HG03108 (cell line): ENCODE data around the gene EXD3.

Experiments used
- ATAC-seq: cut with Tn5 transposase; IDR thresholded peaks from one replicate; pipeline ENCODE4 v1.9.1; 2021; ENCODE audit warnings: moderate library complexity; ENCODE audit not compliant: unreplicated experiment

The EXD3 gene

DNA sequence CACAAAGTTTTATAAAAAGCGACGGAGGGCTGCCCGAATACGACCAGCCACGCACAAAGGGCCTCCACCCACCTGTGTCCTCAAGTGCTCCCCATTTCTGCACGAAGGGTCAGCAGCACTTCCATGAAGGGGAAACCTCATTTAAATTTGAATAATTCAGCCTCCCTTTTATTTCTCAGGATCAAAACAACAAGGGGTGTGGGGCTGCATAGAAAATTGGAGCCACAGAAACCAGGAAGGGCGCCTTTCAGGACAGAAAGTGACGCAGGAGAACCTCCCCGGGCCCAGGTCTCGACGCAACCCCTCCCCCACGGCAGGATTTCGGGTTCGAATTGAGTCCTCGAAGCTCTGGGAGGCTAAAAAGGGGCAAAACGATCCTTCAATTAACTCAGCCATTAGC, 123.0 kb downstream of the EXD3 start:
- no peak for ATAC-seq

DNA sequence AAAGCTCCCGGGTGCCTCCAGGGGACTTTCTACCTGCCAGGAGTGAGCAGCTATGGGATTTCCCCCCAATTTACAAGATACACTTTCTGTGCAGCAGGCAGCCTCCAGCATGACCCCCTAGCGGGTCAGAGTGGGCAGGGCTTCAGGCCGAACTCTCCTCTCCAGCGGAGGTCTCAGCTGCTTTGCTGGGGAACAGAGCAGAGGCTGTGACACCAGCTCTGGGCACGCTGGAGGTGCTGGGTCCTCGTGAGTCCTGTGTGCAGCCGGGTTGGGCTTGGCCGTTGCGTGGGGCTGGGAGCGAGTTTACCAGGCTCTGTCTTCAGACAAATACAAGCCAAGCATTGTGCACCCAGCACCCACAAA, 123.8 kb downstream of the EXD3 start:
- ATAC-seq = no peak

DNA sequence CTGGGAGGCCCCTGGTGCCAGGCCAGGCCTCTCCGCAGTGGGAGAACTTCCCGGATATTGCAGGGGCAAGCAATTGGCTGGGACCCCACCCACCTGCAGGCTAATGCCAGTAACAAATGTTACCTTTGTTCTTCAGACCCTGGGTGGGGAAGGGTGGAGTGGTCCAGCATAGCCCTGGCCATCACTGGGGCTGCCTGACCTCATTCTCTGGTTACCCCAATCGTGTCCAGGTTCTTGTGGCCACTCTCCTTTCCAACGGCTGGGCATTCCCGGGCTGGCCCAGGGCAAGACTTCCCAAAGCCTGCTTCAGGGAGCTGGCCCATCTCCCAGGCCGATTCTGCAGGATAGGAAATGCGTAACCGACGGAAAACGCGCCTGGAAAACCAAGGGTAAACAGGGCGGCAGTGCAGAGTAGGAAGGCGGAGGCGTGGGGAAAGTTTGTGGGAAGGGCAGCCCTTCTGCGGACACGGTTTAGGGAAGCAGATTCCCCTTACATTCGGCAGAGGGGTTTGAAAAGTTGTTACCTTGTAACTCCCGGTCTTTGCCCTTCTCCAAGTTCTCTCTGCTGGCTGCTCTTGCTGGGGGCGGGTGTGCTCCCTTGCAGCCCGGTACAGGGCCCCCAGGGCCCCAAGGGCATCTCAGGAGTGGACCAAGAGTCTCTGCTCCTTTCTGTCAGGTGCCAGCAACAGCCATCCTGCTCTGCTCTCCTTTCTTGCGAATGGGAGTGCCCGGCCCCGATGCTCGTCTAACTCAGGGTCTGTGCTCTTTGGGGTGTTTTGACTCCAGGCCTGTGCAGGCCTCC, 124.4 kb downstream of the EXD3 start:
- no peak for ATAC-seq

DNA sequence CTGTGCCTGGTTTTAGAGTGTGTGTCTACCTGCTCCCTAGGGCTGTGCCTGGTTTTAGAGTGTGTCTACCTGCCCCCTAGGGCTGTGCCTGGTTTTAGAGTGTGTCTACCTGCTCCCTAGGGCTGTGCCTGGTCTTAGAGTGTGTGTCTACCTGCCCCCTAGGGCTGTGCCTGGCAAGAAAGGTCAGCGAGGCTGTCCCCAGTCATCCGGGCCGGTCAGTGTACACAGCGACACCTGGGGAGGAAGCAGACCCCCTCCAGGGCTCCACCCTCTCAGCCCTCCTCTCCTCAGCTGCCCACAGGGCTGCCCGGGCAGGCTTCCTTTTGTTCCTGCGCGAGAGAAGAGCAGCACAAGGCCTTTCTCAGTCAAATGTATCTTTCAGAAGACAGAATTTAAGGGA, 125.0 kb downstream of the EXD3 start:
- ATAC-seq = no peak

DNA sequence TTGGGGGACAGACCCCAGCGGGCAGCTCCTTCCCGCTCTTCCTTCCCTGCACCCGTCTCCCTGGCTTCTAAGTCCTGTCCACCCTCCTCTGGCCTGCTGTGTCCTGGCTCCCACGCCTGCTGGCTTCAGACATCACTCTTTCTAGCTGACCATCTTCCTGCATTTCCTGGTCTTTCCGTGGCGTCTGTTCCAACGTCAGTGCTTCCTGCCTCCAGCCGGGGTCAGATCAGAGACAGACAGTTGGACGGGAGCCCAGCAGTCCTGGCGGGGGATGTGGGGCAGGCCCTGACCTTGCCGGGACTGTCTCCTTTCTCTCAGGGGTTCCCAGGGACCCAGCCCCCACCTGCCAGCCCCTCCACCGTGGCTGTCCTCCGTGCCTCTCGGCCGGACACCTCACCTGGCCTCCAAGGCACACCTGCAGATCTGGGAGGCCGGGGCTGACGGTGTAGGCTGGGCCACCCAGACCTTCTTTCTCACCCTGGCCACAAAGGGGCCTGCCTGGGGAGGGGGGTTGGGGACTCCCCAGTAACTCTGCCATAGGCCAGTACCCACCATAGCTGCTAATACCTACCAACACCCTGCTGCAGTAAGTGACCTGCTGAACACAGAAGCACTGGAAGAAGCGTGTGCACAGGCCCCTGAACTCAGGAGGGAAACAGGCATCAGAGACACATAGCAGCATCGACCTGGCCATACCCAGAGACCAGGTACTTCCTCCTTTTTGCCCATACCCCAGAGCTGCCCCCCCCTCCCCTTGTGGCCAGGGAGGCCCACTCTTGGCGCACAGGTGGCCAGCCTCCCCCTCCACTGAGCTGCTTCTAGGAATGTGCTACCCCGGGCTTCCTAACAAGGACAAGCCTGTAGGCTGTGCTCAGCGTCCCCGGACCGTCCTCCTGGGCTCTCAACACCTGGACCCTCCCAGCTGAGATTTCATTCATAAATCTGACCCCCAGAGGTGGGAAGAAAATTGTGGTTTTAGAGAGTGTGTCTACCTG, 126.0 kb downstream of the EXD3 start:
- ATAC-seq = no peak

DNA sequence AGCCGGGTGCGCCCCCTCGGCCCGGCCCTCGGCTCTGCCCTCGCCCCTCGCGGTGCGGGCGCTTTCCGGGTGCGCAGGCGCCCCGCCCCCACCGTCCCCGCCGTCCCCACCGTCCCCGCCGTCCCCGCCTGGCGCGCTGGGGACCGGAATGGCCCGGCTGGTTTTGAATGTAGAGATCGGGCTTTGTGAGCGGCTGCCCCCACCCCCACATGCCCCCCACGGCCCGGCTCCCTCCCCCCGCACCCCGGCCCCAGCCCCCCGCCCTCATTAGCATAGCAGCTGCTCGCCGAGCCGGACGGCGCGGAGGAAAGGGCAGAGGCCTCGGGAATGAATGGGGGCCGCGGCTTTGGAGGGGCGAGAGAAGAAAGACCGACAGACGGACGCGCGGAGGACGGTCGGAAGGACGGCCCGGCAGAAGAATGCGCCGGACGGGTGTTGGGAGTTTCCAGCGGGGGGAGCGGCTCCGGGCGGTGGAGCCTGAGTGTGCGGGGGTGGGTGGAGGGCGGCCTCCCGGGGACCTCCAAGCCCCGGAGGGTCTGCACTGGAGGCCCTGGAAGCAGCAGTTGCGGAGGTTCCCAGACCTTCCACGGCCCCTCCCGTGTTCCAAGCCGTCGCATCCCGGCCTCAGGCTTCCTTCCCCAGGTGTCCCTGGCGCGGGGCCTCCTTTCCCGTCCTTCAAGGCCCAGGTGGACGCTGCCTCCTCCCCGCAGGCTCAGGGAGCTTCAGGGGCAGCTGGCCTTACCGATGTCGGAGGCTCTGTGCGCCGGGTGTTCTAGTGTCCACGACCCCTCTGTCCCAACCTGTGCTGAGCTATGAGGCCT, 126.9 kb downstream of the EXD3 start:
- ATAC-seq = no peak

DNA sequence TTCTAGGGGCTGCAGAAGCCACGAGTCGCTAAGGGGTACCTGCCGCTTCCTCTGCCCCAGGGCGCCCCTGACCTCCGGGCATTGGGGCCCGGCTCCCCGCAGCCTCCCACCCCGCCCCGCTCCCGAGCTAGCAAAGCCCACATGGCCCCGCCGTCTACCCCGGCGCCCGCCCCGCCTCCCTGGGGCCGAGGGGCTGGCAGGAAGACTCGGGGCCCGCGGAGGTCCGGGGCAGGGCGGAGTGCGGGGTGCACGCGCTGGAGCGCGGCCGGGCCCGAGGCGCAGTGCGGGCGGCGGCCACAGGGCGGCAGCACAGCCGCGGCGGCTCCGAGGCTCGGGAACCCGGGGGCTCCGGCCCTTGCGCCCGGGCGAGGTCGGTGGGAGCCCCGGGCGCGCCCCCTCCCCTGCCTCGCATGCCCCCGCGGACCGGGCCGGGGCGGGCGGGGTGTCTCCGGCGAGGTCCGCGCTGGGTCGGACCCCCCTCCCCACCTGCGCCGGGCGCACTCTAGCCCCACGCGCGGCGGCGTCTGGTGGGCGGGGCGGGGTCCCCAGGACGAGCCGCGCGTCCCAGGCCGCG, 127.6 kb downstream of the EXD3 start:
- no peak for ATAC-seq

DNA sequence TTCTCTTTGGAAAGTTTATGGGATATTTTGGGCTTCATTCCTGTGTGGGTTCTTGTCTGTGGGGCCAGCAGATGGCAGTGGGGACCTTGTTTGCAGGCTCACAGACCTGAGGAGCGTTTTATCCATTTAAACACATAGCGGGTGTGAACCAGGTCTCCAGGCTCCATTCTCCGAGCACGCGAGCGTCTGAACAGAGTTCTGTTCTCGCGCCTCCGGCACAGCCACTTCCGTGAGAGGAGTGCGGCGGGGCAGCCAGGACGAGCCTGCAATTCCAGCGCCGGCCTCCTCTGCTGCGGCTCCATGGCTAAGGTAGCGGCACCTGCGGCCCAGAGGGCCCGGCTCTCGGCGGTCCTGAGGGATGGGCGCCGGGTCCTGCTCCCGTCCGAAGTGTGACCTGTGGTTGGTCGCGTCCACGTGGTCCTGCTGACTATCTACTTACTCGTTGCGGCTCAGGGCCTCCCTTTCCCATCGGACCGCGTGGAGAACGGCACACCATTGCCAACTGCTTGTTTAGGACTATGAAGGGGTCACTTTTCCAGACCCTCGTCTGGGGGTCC, 128.2 kb downstream of the EXD3 start:
- ATAC-seq = no peak

DNA sequence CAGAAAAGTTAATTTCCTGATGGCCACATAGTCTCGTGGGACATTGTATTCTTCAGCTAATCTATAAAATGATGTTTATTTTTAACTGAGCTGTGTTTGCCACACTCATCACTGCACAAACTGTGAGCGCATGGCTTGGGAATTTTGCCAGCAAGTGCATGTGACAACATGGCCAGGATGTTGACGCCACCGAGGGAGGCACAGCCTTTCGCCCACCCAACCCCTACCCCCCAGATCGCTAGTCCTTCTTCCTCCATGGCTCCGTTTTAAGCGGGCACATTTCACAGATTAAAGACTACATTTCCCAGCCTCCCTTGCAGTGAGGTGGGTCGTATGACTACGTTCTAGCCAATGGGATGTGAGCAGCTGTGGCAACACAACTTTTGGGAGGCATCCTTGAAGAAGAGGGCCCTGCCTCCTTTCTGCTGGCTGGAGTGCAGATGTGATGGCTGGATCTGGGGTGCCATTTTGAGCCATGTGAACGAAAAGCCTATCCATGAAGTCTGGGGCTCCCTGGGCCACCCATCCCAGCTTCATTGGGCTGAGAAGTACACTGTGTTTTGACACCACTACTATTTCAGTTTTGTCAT, 128.8 kb downstream of the EXD3 start:
- ATAC-seq = no peak

DNA sequence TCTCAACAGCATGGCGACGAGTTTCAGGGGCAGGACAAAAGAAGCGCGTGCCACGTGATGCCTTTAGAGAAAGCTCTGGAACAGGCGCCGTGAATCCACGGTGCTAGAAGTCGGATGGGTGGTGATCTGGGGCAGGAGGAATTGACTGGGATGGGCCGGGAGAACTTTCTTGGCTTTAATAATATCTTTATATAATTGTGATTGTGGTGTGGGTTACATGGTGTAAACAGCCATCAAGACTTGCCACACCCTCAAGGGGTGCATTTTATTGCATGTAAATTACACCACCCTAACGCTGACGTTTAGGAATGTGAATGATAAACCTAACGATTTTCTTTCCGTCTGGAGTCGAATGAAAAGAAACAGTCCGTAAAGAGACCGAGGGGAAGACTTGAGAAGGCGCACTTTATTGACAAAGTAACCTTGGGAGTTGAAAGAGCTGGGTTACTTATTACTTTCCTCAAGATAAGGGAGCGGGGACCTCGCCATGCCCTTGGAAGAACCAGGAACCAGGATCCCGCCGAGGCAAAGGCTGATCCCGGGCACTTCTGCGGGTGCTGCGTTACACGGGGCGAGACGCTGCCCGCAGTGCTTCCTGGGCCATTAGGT, 129.4 kb downstream of the EXD3 start:
- no peak for ATAC-seq

DNA sequence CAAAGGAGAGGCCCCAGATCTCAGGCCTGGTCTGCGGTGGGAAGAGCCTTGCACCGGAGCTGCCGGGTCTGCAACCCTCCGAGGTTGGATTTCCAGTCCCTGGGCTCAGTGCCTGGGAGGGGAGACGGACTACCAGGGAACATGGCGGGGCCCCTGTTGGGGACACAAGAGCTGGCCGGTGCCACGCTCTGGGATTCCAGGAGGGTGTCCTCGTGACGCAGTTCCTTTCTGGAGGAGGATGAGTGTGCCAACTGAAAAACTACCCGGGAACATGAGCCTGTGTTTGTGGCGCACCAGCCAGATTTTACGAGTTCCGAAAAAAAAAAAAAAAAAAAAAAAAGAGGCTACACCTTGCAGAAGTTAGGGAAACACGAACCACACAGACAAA, 129.9 kb downstream of the EXD3 start:
- no peak for ATAC-seq

DNA sequence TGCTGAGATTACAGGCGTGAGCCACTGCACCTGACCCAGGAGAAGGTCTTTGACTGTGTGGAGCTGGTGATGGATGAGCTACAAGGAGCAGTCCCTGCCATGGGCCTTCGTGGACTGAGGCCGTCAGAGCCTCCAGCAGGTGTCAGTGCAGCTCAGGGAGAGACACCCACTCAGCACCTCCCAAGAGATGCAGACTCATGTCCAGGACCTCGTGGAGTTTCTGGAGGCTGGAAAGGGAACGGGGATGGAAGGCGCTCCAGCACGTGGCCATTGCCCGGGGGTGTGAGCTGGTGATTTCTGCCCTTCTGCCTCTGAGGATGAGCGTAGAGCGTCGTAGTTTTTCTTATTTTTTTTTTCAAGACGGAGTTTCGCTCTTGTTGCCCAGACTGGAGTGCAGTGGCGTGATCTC, 136.0 kb downstream of the EXD3 start:
- no peak for ATAC-seq

DNA sequence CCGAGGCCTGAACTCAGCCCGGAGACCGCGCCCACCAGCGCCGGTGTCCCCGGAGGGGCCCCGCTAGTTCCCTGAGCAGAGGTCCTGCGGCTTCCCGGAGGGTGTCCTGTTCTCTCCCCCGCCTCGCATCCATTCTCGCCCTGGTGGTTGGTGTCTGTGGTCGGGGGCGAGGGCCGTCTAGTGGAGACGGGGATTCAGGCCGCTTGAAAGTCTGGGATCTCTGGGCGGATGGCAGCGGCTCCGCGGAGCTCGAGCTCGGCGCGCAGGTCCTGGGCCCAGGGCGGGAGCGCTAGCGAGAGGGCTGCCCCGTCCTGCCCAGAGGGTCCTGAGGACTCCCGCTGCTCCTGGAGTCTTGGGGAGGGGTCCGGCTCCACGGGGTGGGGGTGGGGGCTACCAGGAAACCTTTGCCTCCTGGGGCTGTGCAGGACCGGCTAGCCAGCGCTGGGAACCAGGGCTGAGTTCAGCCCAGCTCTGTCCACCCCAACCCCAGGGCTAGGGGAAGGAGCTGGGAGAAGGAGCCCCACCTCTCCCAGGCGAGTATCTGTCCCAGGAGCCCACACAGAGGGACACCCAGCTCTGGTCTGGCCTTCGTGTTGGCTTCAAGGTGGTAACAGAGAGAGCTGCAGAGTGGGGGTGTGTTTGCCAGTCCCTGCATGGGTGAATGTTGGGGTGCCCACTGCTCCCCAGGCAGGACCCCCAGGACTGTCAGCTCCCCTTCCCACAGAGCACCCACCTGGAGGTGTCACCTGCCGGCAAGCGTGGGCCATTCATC, 141.4 kb downstream of the EXD3 start:
- ATAC-seq = no peak

DNA sequence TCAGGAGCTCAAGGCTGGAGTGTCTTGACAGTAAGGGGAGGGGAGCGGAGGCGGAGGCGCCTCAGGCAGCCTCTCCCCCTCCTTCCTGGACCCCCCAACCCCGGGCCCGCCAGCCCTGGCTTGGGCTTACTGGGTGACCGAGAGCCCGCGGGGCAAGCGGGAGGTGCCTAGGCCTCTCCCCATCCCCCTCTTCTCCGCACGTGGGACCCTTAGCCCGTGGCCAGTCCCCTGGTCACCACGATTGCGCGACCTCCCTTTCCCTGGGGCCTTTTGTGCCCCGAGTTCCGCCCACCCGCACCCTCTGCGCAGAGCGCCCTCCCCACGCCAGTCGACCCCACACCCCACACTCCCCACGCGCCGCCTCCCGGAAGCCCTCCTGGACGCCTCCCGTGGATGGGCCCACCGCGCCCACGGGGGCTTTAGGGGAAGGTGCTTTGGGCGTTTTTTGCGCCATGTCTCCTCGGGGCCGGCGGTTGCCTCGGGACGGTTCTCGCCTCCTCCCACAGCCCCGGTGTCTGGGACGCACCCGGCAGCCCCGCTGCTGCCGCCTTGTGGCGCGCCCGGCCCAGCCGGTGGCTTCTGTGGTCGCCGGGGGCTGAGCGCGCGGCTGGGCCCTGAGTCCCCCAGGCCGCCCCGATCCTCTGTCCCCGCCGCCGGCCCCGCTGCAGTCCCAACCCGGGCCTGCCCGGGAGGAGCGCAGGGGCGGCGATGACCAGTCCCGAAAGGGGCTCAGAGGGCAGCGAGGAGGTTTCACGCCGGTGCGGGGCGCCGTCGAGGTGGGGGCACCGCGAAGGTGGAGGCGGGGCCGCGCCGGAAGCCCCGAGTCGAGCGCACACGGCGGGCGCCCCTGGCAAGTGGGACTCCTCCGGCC, 142.3 kb downstream of the EXD3 start:
- no peak for ATAC-seq

DNA sequence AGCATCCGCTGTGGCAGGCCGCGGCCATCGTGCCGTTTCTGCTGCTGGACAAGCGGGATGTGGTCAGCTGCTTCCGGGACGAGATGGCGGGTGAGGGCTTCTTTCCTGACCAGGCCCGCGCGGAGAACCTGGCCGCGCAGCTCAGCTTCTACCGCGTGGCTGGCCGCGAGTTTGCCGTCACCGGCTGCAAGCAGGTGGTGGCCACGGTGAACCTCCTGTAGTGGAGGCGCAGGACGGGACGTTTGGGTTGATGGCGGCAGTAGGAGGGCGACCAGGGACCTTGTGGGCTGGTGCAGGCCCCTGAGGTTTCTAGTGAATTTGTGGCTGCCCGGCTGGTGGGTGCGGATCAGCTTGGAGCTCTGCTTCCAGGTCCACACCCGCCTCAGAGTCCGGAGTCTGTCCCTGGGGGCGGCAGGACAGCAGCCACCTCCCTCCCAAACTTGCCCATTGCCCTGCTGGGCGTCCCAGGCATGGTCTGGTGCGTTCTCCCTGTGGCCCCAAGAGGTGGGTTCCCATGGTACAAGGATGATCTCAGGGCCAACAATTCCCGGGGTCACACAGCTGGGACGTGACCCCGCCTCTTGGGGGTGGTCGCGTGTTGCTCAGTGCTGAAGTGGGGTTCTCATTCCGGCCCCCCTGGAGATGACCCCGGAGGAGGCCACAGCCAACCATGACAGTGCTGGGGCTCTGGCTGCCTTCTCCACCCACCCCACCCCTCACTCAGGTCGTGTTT, 143.1 kb downstream of the EXD3 start:
- ATAC-seq = no peak

DNA sequence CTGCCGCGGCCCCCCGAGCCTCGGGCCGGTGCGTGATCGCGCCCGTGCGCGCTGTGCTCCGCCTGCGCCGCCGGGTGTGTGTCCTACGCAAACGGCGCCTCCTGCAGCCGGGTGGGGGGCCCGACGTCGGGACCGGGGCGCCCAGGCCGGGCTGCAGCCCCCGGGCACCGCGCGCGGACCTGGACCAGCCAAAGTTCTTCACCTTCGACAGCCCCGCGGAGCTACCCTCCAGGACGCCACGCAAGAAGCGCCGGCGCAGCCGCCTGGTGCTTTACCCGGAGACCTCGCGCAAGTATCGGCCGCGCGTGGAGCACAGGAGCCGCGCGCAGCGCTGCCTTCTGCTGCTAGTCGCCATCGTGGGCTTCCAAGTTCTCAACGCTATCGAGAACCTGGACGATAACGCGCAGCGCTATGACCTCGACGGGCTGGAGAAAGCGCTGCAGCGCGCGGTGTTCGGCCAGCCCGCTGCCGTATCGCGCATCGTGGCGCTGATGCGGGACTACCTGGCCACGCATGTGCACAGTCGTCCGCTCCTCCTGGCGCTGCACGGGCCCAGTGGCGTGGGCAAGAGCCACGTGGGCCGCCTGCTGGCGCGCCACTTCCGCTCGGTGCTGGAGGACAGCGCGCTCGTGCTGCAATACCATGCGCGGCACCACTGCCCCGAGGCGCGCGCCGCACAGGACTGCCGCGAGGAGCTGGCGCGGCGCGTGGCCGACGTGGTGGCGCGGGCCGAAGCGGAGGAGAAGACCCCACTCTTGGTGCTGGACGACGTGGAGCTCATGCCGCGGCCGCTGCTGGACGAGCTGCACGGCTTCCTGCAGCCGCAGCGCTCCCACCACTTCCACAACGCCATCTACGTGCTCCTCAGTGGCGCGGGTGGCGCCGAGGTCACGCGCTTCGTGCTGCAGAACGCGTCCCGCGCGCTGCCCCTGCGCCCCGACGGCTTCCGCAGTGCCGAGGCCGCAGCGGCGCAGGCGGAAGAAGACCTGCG, 143.9 kb downstream of the EXD3 start:
- no peak for ATAC-seq
